Prostate gland (tissue), 2 donors: ENCODE measurements around the gene LCN9.

Experiments
- CTCF ChIP-seq, 4 experiments: fragments of 200-600 bp in 2 of 4; fragments of 450-650 bp in 2 of 4; sonication (generic) in 2 of 4; IDR thresholded peaks; 1 replicate in 3 of 4; 2 replicates in 1 of 4; pipeline ENCODE4 v1.5.1; 2016 to 2019; ENCODE audit warnings: antibody characterized with exemption in 4 of 4, mild to moderate bottlenecking in 2 of 4, moderate library complexity in 2 of 4
- POLR2A ChIP-seq: fragments of 450-650 bp; IDR thresholded peaks from one replicate; pipeline ENCODE4 v1.6.1; 2016; ENCODE audit warnings: antibody characterized with exemption, mild to moderate bottlenecking

- TF ChIP-seq CTCF (IDR thresholded peaks at IDR 0.05) (no peak), POLR2A (no peak)
These were observed 45.6 kb upstream of the LCN9 start for GRCh38 chr9:135617538-135617900.
